ENCODE data around the gene CASKIN2.
"Not testable (repeated sequence)": the region's sequence is repeated elsewhere in the genome, so short reads cannot be mapped to it uniquely, and the experiment has no call there.

DNA sequence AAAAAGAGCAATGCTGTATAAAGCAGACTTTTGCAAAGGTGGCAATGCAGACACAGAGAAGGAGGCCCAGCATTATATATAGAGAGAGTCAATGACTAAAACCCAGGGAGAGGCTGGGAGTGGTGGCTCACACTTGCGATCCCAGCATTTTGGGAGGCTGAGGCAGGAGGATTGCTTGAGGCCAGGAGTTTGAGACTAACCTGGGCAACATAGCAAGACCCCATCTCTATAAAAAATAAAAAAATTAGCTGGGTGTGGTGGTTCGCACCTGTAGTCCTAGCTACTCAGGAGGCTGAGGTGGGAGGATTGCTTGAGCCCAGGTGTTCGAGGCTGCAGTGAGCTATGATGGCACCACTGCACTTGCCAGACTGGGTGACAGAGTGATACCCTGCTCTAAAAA is 60.7 kb downstream of the CASKIN2 start:
- TF ChIP-seq, protein P1, sequence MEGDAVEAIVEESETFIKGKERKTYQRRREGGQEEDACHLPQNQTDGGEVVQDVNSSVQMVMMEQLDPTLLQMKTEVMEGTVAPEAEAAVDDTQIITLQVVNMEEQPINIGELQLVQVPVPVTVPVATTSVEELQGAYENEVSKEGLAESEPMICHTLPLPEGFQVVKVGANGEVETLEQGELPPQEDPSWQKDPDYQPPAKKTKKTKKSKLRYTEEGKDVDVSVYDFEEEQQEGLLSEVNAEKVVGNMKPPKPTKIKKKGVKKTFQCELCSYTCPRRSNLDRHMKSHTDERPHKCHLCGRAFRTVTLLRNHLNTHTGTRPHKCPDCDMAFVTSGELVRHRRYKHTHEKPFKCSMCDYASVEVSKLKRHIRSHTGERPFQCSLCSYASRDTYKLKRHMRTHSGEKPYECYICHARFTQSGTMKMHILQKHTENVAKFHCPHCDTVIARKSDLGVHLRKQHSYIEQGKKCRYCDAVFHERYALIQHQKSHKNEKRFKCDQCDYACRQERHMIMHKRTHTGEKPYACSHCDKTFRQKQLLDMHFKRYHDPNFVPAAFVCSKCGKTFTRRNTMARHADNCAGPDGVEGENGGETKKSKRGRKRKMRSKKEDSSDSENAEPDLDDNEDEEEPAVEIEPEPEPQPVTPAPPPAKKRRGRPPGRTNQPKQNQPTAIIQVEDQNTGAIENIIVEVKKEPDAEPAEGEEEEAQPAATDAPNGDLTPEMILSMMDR (IDR thresholded peaks at IDR 0.05) = not testable (repeated sequence)
- not testable (repeated sequence) for TF ChIP-seq EZH2 (IDR thresholded peaks at IDR 0.05)

Data from neural progenitor cell (in vitro differentiated cells).